T-helper 22 cell (primary cell): ENCODE data around the gene C3orf18.
A peak's percentile ranks its signal among the peaks of the same experiment; 100 is the strongest.

Experiments used
- DNase-seq: peaks from one replicate; pipeline ENCODE4 v3.0.0-alpha.2; 2020; ENCODE audit warnings: low read depth

C3orf18 gene

DNA sequence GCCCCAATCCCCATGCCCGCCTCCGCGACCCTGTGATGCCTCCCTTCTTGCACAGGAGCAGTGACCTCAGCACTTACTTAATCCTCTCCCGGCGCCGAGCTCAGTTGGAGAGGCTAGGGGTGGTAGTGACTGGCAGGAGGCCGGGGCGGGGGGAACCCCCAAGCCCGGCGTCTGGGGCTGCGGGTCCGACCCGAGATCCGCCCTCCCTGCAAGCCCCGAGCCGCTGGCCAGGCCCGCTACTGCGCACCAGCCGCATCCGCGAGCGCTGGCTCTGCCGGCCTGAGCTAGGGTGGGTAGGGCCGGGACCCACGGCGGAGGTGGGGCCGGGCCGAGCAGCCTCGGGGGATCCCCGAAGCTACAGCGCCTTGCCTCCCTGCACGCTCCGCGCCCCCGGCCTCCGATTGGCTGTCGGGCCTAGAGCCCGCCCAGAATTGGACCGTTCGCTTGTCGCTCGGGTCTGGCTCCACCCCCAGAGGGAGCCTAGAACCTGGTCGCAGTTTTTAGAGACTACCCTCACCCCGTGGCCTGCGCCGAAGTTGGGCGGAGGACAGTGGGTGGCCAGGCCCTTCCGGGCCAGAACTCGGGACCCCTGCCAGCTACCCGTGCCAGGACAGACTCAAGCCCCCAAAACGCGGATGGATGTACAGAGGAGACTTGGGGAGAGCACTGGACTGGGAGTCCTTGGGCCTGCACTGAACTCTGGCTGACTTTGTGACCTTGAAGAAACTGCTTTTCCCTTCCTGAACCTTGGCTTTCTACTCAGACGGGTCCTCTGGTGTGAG lies at the start of gene C3orf18:
Gene C3orf18, minus strand, starts transcription at position 362 of the 782 bp plus-strand sequence. CDS start 2,048 bp downstream, outside the sequence.
- DNase-seq, result peak; percentile 91

DNA sequence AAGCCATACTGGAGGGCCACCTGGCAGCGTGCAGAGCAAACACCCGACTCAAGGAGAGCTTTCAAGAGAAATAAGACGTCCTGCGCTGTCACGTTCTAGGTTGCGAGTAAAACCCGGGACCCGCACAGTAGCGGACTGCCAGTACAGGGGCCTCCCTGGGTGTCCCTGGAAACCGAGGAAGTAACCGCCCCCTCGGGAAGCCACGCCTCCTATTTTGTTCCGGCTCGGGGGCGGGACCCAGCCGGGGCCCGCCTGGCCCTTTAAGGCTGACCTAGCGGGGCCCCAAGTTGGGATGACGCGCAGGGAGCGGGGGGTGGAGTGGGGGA lies 49.2 kb upstream of the C3orf18 start:
- DNase-seq, result peak; percentile 92

DNA sequence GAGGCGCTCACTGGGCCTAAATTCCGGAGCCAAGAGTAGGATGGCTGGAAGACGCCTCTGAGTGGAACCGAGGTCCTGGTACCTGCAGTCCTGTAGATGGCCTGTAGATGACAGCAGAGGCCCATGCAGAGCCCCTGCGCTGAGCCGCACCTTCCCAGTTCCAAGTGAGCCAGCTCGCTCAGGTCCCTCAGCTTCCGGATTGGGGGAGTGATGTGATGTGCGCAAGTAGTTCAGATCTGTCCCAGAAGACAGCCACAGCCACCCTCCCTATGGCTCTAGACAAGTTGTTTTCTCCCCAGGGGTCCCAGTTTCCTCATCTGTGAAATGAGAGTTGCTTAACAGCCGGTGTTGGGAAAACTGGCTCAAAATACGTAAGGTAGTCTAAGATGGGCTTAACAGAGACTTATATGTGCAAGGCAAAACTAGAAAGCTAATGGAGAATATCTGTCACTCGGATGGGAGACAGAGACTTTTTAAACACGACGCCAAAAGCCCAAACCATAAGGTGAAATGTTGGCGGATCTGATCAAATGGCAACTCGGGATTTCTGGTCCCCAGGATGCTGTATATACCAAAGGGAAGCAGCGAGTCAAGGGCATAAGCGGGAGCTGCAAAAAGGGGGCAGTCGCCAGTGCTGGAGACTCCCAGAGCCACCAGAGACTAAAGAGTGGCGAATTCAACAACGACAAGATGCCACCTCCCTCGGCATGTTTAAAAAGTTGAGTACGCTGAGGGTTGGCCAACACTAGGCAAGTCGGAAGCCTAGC lies 48.6 kb upstream of the C3orf18 start:
- DNase-seq, result peak; percentile 73

DNA sequence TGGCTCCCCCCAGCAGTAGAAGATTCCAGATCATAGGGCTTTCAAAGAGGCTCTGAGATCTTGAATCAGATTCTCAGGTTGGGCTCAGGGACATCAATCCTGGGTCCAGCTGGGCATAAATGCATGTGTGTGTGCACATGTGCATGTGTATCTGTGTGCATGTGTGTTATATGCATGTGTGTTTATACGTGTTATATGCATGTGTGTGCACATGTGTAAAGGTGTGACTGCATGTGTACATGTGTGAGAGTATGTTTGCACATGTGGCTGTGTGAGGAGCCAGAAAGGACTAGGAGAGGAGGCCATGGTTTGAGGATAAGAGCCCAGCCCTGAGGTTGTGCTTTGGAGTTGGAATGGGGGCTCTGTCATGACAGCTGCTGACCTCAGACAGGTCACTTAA lies 47.6 kb upstream of the C3orf18 start:
- no peak for DNase-seq

DNA sequence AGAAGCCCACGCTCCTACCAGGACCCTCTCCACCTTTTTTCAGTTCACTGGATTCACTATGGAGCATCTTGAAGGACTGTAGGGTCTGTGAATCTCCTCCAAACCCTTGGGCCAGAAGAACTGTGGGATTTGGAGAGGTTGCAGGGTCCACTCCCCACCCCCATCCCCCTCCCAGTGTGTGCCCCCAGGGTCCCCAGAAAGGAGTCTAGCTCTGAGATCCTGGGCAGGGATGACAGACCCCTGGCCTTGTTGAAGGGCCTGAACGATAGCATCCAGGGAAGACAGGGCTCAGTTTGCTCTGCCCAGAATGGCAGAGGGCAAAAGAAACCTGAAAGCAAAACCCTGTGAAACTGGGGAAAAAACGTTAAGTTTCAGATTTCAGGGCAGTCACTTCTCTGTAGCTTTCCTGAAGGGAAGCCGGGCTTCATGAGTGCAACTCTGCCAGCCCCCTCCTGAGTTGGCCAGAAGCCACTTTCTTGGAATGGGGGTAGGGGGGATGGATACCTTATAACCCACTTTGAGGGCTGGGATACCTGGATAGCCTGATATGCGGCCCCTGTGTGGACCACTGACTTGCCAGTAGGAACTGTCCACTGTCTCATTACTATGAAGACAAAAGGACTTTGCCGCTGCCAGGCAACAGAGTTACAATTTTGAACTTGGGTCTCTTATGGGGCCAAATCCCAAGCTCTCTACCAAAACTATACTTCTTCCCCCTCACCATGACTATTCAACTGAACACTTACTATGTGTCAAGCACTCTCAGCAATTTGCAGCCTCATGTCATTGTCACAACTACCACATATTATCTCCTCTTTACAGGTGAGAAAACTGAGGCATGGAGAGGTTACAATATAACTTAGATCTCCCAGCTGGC lies 45.7 kb upstream of the C3orf18 start:
- DNase-seq, result no peak

DNA sequence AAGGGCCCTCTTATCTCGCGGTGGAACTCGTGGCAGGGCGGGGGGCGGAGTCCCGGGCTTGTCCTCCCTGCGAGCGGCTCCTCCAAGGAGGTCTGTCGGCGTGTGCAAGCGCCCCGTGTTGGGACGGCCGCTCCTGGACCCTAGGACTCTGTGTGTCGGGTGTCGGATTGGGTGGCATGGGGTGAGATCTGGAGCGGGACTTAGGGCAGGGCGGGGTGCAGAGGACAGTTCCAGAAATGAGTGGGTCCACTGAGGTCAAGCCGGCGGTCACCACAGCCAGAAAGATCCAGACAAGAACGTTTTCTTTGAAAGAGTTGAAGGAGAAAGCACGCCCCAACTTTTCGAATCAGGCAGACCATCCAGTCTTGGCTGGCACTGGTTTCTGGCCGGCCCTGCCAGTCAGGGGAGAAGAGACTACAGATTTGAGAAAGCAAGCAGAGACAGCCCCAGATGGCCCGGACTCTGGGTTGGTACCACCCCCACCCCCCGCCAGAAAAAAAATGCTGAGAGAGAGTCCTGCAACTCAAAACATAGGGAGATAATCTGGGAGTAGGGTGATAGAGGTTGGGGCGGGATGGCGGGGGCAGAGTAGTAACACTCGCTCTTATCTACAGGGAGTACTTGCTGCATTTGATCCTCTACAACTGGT lies 44.8 kb upstream of the C3orf18 start:
- DNase-seq, result no peak

DNA sequence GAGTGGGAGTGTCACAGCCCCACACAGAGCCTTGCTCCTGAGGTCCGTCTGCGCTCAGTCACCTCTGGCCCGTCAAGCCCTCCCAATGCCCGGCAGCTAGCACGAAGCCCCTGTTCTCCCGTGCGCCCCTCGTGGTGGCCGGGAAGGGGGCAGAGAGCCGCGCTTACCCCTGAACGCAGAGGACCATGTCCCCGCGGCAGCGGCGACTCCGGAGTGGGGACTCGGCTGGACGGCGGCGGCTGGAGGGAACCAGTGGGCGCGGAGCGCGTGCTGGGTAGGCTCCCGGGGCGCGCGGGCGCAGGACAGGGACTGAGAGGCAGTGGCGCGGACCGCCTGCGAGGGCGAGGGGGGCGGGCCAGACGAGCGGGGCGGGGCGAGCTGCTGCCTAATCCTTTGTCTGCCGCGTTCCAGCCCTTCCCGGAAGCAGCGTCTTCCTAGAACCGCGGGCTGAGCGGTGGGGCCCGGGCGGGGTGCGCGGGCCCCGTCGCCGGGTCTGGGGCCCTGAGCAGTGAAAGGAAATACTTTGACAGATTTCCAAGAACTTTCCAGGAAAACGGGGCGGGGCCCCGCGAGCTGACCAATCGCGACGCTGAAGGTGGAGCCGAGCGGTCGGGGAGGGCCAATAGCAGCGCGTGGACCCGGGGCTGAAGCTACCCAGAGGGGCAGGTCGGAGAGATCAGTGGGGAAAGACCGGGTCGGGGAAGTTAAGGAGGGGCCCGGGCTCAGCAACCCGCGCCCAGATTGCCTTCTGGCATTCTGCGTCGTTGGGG lies 44.1 kb upstream of the C3orf18 start, which contains the start of gene CISH:
Gene CISH, minus strand, starts transcription at position 311 of the 770 bp plus-strand sequence. Its CDS starts 124 bp downstream, at position 187.
- peak; percentile 89 for DNase-seq

DNA sequence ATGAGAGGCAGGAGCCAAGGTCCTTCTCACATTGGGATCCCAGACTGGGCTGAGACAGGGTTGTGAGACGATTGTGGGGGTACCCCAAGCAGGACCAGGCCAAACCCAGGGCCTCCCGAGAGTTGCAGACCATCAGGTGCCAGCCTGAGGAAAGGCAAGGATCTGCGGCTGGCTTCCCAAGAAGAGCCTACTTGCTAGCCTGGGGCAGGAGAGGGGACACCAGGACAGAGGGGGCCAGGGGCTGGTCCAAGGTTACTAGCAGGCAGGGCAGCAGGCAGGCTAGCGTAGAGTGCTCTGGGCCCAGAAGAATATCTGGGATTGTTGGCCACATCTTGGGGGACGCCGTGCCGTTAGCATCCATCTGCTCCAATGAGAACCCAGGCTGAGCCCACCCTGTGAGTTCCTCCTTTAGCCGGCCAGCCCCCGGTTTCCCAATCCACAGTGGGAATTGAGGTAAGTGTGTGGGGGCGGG lies 43.5 kb upstream of the C3orf18 start:
- no peak for DNase-seq

DNA sequence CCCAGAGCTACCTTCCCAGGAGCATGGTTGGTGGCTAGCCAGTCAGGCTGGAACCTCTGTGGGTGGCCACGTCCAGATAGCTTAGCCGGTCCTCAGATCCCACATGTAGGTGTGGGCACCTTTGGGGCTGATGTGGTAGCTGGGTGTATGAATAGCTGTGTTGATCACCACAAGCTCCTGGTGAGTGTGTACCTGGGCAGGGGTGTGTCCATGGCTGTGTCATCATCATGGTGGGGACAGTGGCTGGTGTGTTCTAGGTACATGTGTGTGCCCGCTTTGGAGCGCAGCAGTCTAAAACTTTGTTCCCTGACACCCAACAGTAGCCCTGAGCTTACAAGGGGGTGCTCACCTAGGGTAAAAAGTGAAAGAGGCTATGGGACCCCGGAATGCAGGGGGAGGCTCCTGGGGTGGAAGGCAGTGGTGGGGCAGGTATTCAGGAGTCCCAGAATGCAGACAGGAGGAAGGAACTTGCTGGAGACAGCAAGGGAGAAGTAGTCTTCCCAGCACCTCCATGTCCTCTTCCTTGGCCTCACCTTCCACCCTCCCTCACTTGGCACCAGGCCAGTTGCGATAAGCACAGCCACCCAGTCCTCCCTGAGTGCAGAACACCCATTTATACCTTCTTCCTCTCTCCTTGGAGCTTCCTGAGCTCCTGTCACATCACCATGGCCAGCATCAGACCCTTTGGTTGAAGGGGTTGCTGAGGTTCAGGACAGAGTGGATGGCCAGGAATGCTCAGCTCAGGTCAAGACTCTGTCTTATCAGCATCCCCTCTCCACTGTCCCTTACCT lies 42.8 kb upstream of the C3orf18 start:
- no peak for DNase-seq

DNA sequence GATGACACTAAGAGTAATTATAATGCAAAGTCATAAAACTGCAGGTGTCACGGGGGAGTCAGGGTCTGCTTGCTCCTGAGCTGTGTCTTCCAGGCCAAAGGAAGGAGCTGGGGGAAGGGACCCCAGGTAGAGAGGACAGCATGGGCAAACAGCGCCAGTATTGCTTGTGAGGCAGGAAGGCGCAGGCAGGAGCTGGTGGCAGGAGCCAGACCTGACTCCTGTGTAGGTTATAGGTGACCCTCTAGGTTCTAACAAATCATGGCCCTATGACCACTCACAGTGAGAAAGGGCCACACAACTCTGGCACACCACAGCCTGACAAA lies 42.2 kb upstream of the C3orf18 start:
- no peak for DNase-seq

DNA sequence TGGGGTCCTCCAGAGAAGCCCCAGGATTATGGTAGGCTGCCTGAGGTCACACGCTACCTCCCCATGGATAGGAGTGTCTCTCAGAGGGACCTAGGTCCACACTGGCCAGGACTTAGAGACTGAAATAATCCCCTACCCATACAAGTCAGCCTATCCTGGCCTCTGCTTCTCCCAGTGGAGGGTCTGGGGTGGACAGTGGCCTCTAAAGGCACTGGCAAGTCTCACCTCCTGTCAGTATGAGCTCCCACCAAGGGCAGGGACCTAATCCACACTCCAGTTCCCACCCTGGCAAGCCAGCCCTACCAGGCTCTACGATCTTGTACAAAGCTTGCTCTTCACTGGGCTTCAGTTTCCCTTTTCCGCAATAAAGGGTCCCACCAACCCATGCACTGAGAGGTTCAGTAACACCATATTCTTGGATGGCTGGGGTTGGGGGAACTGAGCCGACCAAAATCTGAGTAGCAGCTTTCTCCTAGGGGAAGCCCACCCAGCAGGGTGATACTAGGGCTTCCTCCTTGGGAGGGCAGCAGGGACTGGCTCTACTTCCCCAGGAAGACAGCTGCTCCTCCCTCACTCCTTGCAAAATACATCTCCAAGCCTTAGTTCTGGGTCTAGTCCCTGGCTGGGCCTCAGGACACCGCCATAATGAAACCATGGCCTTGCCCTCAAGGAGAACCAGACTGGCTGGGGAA lies 41.7 kb upstream of the C3orf18 start:
- no peak for DNase-seq

DNA sequence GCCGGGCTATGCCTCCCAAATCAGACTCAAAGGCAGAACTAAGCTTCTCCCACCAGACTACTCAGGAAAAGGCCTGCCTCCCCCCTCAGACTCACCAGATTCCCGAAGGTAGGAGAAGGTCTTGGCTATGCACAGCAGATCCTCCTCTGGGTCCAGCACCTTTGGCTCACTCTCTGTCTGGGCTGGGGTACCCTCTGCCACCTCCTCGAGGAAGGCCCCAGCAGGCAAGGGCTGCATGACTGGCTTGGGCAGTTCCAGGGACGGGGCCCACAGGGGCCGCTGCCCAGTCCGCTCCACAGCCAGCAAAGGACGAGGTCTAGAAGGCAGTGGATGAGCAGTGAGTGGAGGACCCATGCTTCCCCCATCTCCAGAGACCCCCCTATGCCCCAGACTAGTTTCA lies 40.7 kb upstream of the C3orf18 start:
- DNase-seq, result no peak

DNA sequence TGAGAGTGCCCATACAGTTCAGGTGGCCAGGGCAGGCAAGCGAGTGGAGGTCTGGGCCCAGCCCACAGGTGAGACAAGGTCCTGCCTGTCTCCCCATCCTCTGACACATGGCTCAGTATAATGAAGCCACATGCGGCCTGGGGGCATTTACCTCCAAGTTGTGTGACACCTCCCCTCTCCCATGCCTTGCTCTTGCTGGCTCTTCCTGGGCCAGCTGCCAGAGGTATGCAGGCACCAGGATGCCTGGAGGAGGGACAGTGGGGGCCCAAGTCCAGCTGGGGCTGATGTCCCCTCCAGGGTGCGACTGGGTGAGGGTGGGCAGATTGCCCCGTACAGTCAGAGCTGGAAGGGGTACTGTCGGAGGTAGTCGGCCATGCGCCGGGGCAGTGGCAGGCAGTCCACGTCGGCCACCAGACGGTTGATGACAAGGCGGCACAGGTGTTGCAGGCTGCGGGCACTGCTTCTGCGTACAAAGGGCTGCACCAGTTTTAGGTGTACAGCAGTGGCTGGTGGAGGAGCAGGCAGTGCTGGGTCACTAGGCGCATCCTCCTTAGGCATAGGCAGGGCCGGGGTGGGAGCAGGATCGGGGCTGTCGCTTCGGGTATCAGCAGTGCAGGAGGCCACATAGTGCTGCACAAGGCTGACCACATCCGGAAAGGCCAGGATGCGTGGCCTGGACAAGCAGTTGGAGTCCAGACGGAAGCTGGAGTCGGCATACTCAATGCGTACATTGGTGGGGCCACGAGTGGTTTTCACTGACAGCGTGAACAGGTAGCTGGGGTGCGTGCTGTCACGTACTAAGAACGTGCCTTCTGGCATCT lies 39.9 kb upstream of the C3orf18 start:
- no peak for DNase-seq

DNA sequence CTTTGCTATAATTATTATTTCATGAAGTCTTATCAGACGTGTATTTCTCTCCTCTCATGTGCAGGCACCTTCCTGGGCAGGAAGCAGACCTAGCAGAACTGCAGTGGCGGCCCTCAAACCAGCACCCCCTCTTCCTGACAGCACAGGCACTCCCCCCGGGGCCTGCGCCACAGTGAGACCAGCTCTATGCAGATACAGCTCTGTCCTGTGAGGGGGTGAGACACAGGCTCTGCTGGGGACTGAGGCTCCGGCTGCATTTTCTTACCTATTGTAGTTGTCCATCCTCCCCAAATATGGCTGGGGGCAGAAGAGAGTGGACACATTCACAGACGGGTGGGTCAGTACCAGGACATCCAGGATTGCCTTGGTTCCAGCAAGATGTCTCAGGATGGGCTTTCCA lies 39.0 kb upstream of the C3orf18 start:
- DNase-seq, result no peak

DNA sequence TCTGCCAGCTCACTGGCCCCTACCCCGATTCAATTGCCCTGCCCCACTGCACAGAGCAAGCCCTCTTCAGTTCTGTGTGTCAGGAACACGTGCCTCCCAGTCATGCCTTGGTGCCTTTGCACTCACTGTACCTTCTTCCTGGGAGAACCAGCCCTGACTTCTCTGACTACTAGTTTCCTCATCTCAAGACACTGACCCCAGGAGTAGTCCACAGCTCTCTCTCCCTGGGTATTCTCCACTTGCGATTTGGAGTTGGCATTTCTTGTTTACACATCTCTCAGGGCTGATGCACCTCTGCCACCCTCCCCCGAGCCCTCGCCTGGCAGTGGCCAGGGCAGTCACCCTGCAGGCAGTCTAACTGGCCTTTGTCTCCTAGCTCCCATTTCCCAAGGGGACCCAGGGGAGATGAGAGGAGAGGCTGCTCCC lies 38.4 kb upstream of the C3orf18 start:
- DNase-seq, result no peak

DNA sequence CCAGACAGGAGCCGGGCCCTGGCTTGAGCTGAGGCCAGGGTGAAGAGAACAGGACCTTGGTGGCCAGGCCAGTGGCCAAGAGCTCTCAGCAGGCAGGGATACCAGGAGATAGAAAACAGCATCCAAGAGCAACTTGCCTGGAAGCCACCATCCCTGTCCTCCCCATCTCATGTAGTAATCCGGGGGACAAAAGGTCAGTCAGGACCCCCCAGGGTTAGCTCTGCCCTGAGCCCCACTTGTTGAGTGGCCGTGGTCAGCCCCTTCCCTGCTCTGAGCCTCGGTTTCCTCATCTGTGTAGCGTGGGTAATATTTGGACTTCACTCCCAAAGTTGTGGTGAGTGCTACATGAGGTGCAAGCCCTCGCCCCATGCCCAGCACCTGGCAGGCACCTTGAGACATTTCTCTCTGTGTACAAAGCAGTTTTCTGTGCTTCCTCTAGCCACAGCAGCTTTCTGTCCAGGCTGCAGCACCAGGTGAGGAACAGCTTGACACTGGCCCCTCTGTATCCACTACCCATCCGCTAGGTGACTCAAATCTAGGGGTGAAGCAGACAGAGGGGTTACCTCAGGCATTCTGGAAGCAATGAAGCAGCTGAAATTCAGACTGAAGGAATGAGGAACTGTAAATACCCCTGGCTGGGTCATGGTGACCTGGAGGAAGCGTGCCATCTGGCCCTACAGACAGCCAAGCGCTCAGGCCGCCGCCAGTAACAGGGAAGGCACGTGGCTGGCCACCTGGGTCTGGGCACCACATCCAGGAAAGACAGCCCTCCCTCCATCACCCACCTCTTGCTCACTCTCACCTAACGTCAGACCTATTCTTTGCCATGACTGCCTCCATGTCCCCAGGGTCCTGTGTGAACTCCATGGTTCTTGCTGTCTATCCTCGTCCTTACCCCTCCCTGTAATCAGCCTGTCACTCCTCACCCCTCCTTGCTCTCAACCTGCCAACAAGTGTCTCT lies 37.4 kb upstream of the C3orf18 start:
- no peak for DNase-seq

DNA sequence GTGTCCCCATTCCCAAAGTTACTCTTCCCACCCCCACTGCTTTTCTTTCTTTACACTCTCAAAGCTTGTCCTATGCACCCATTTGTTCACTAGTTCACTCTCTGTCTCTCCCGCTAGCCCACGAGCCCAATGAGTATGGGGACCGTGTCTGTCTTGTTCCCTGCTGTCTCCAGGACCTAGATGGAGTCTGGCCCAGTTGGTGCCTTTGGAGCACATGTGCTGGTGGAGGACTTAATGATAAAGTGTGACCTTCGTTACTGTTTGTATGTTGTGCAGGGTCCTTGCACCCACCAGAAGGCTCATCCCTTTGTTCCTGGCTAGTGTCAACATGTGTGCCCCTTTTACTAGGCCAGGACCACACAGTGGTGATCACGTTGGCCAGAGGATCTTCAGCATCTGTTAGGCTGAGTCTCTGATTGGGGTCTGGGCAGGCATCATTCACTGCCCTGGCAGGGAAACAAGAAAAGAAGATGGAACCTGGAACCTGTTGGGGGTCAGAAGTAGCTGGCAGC lies 36.6 kb upstream of the C3orf18 start:
- DNase-seq, result no peak
